HTR-8/SVneo (cell line): ENCODE measurements around the gene MSRB3.

Experiments
- DNase-seq: peaks from one replicate; pipeline ENCODE4 v3.0.0; 2011; ENCODE audit warnings: low spot score, mixed read lengths; ENCODE audit not compliant: insufficient read length
- FAIRE-seq: peaks from 2 replicates; lab custom pipeline; 2011; peaks lifted over from hg19 to GRCh38; lab: Jason Lieb, UNC

MSRB3 gene

DNA sequence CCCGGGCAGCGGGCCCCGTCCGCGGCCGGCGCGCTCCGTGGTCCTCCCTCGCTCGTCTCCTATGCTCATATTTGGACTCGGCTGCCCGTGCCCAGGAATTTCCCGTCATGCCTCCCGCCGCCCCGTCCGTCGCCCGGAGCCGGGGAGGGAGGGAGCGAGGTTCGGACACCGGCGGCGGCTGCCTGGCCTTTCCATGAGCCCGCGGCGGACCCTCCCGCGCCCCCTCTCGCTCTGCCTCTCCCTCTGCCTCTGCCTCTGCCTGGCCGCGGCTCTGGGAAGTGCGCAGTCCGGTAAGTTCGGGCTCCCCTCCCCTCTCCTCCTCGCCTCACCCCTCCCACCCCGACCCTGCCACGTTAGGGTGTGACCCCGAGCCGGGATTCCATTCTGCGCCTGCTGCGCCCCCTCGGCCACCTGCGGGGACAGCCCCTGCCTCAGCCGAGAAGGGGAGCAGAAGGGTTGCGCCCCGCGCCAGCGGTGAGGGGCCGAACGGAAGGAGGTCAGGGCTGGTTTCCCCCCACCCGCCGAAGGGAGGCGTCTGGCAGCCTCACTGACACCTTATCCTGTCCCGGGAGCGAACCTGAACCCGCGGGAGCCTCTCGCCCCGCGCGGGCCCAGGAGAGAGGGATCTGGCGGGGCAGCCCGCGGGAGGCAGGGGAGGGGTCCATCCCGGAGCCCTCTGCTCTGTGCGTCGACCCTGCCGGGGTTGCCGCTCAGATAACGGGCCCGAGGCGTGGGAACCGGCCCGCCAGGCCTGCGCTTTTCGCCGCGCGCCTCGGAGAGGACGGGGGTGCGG, at the start of gene MSRB3:
Gene MSRB3 (plus strand): TSS at position 108 of the 793 bp plus-strand sequence. CDS start 29,897 bp downstream, outside the sequence.
- FAIRE-seq (peak; percentile 33), DNase-seq (peak; percentile 78)

DNA sequence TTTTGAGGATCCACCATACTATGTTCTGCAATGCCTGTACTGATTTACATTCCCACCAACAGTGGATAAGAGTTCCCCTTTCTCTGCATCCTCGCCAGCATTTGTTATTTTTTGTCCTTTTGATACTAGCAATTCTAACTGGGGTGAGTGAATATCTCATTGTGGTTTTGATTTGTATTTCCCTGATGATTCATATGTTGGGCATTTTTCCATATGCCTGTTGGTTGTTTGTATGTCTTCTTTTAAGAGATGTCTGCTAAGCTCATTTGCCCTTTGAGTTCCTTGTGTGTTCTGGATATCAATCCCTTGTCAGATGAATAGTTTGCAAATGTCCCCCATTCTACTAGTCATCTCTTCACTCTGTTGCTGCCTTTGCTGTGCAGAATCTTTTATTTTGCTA, 49.0 kb upstream of the MSRB3 start:
- no peak for FAIRE-seq
- DNase-seq, result peak; percentile 11

DNA sequence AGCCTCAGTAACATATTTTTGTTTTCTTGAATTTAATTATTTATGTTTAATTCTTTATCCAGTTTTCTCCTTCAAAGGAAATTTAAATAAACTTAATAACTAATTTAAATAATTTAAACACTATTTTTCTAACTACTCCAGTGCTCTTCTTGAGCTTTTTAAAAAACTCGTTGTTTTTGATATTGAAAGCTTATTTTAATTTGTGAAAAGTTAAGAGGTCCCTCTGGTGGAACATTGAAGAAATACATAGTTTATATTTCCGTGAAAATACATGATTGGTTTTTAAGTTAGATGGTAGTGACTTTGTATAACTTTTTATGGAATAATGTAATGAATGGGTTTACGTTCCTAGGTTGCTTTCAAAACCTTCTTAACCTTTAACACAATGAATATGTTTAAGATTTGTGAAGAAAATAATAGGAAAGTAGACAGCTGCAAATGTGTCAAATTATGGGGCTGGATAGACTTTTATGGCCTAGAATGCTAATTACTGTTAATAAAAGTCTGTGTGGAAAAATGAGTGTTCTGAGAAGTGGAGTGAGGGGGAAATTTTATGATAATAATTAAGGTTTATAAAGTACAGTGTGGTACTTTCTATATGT, 45.9 kb upstream of the MSRB3 start:
- no peak for FAIRE-seq

DNA sequence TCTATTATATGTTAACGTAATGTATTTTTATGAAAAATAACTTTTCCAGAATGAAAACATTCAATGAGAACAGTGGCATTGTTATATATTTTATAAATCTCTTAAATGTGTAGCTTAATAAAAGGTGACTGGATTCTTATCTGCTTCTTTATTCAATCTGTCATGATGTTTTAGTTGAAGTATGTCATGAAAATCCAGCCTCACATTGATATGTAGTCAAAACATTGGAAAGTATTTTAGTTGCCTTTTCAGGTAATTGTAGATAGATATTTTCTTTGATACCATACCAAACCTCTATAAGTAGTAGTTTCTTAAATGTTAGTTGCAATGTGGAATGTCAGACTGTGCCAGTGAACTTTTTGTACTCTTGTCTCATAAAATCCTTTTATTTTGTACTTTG, 41.3 kb upstream of the MSRB3 start:
- no peak for FAIRE-seq
- DNase-seq, result no peak

More for the DNA sequence above, 45.9 kb upstream of the MSRB3 start:
- peak; percentile 9 for DNase-seq

DNA sequence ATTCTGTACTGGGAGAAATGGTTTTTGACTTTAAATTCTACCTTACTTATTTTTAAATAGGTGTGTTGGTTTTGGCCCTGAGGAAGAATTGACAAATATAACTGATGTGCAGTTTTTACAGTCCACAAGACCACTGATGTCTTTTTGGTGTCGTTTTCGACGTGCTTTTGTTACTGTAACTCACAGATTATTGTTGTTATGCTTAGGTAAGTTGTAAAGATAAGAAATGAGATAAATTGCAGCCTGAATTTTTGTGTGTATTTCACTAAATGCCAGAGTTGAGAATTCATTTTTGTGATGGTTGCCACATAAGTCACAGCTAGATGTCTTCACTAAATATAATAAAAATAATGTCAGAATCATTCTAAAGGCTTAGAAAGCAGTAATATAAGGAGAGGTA, 39.9 kb upstream of the MSRB3 start:
- FAIRE-seq (no peak), DNase-seq (no peak)

DNA sequence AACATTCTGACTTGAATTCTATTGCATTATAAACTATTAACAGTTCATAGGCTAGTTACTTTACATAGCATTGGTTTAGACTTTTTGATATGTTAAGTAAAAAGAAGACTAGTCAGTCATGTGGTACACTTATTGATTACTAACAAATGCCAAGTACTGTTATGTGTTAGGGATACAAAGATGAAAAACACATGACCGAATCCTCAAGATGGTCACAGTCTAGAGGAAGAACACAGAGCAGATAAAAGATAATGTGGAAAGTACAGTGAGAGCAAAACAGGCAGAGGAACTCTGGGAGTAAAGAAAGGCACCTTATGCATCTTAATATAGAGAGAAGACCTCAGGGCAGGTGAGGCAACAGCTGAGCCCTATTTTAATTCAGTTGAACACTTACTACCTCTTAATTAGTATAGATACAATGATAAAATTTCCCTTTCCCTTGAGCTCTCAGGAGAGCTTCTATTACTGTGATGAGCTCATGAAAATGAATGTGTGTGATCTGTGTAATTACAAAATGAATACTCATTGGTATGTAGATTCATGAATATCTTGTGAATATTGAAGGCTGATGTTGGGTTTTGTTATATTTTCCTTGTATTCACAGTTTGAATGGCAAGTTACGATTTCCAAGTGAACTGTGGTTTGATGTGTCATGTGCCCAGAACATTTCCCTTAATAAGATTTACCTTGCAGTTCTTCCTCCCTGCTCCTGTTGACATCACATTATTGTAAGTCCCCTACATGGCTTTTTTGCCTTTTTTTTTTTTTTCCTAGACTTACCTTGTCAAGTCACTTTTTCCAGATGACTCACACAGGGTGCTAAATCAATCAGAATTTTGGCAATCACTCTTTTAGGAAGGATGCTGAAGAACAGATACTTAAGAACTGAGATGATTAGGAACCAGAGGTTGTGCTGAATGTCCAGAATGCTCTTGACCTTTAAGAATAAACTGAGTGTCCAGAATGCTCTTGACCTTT, 29.5 kb upstream of the MSRB3 start:
- FAIRE-seq (no peak), DNase-seq (no peak)

DNA sequence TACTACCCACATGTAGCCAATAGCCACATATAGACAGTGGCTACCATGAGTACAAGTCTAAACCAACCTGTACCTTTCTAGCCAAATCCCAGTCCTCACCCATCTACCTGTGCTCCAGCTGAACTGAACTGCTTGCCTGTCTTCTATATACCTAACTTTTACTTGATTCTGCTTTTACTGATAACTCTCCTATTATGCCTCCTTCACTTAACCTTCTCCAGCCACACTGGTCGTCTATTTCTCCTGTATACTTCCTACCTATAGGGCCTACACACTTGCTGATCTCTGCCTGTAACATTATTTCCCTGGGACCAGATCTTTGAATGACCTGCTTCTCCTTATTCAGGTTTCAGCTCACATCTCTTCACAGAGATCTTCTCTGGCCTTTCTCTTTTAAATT, 26.0 kb upstream of the MSRB3 start:
- DNase-seq (no peak), FAIRE-seq (no peak)

DNA sequence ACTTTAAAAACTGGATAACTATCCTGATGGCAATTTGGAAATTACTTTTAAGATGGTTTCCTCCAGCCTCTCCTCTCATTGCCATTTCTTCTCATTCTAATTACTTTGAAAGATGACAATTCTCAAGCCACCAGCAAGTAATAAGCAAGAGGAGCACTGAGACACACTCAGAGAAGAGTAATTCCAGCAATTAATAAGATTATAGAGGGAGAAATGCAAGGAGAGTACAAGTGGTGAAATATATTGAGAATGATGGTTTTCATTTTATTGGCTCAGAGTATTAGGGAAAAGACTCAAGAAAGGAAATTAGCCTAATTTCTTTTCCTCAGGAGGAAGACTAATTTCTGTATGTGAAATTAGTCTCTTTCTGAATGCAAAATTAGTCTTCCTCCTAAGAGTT, 20.5 kb upstream of the MSRB3 start:
- FAIRE-seq (no peak), DNase-seq (no peak)

DNA sequence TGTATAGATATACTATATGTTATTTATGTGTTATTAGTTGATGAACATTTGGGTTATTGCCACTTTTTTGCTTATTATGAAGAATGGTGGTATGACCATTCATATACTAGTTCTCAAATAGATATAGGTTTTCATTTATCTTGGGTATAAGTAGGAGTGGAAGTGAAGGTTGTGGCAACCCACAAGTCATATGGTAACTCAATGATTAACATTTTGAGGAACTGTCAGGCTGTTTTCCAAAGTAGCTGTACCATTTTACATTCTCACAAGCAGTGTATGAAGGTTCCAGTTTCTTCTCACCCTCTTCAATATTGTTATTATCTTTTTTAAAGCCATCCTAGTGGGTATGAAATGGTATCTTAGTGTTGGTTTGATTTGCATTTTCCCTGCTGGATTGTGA, 19.0 kb upstream of the MSRB3 start:
- DNase-seq (no peak), FAIRE-seq (no peak)

DNA sequence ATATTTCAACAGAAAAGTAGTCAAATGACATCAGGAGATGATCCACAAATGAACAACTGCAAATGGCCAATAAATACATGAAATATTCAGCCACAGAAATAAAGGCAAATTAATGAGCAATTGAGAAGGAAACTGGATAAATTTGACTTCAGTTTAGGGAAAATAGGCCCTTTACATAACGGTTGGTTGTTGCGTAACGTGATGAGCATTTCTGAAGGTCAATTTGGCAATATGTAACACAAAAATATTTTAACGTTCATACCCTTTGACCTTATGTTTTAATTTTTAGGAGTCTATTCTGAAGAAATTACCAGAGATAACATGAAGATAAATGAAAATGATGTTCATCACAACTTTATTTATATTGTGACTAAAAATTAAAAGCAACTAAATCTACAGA, 14.7 kb upstream of the MSRB3 start:
- DNase-seq (no peak), FAIRE-seq (no peak)

DNA sequence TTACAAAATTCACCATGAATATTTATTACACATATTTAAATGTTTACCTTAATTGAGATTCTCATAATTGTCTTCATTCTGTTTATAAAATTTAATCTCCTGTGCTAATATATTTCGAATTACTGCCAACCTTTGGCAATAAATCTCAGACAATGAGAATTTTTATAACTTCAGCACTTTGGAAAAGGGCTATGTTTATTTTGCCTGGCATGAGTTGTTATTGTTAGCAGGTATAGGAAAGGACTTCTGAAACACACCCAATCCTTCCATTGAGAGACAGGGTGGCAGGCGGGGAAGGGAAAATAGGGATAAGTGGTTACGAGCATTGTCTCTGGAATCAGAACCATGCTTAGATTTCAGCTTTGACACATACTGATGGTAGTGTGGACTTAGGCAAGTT, 12.1 kb upstream of the MSRB3 start:
- FAIRE-seq, result no peak
- DNase-seq, result no peak

DNA sequence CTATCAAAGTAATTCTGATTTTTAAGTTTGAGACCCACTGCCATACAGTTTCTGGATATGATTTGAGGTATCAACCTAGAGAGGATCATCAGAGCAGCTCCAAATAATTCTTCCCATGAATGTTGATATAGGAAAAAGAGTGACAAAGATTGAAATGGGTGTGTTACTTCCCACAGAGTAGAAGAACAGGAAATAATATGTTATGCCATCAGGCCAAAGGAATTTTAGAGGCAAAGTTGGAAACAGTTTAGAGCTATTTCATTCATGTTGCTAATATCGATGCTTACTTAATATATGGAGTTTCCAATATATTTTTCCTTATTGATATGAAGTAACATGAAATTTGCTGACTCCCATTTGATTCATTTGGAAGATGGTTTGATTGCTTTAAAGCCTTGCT, 8.9 kb upstream of the MSRB3 start:
- no peak for DNase-seq
- no peak for FAIRE-seq

DNA sequence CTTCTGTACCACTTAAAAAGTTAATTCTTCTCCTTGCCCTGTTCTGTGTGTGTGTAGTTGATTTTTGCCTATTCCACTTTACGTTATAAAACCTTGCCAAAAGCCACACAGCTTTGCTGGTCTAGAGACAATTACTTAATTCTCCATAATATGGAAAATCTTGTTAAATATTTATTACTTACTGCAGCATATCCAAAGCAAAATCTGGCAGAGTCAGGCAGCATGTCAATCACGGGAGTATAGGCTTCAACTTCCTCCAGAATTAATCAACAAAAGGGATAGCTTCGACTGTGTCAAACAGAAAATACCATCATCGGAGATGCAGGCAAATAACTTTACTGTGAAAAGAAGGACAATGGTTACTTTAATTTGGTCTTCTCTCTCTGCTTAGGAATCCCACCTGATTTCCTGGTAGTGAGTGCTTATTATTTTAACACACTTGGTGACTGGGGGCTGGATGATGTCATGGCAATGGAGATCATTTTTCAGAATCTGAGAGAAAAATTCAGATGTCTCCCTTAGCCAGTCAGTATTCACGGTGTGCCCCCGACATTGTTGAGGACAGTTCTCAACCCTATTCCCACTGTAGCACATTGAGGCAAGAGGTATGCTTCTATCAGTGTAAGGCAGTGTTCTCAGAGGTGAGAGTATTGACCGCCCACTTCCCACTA, 3.7 kb upstream of the MSRB3 start:
- no peak for DNase-seq
- FAIRE-seq, result no peak

DNA sequence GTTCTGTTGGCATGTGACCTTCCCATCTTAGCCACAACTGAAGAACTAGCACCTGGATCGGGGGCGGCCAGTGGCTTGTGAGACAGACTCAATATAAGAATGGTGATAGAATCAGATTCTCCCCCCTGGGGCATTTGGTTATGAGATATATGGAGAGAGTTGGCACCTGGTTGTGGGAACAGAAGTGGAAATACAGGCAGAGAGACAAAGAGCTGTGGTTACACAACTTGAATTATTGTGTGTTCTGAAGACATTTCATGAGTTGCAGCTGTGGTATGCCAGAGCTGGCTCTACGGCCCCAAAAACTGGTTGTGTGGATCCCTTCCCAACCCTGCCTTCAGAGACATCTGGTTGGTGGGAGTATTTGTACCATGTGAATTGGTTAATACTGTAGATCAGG, 2.9 kb upstream of the MSRB3 start:
- DNase-seq, result no peak
- FAIRE-seq, result no peak

DNA sequence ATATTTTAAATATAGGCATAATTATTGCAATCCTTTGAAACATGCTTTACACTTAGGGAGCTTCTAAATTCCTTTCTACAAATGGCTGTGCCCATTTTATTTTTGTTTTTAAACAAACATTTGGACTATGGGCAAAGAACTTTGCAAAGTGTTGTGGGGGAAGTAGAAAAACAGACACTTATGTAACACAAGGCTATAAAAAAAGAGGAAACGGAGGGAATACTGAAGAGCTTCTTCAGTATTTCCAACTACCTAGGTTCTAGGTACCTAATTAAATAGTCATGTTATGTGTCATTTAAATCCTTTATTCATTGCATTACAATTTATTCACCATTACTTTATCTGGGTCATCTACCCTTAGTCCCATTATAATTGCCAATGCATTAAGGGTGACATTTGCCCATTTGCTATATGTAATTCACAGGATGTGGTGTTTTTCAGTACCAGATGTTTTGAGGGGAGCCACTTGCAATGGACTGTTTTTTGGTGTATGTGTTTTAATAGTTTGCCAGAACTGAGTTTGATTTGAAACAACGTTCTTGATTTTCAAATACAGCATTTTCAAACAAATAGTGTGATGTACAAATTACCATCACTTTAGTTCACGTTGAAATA, 1.5 kb upstream of the MSRB3 start:
- DNase-seq (no peak), FAIRE-seq (no peak)

DNA sequence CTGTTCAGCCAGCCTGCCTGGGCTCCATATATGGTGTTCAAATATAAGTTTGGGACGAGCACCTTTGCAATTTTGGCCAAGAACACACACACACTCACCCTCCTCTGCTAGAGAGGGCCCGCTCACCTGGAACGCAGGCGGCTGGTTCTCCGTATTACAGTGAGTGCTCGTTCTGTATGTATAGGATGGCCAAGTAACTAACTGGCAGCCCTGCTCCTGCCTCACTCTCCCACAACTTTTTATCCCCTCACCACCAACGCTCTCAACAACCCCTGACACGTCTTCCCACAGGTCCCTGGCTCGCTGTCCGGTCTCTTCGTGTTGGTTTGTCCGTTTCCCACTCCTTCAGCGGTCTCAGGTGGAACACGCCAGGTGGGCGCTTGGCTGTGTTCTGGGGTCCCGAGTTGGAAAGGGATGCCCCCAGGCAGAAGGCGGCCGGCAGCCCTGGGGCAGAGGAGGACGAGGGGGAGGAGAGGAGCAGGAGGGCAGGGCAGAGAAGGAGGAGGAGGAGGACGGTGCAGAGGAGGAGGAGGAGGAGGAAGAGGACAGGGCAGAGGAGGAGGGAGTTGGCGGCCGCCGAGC, 398 bp upstream of the MSRB3 start:
- DNase-seq (no peak), FAIRE-seq (no peak)

DNA sequence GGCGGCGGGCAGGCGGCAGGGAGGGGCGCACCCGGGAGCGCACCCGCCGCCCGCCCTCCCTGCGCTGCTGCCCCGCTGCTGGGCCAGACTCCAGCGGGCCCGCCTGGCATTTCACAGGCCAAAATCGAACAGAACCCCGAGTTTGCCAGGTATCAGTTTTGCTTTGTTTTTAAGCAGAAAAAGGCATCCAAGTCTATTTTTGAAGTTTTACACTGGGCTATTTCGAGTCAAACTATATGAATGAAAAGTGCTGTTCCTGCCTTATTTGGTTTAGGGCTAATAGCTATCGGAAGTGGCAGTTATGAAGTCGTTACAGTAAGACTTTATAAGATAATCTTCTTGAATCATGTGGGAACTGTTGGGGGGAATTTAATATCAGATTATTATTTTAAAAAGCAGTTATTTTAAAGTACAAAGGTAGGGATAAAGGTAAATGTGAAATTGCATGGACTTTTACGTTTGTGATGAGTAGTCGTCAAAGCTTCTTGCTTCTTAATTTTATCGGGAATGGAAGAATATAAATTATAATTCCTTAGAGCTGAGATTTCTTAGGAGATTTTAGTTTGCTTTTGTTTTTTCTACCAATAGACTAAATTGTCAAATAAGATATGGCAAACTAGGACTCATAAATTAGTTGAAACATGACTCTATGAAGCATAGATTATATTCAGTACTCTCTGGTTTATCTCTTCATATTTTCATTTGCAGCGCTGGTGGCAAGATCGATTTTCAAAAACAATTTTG, 1.1 kb downstream of the MSRB3 start:
- peak; percentile 33 for DNase-seq
- FAIRE-seq, result peak; percentile 49

DNA sequence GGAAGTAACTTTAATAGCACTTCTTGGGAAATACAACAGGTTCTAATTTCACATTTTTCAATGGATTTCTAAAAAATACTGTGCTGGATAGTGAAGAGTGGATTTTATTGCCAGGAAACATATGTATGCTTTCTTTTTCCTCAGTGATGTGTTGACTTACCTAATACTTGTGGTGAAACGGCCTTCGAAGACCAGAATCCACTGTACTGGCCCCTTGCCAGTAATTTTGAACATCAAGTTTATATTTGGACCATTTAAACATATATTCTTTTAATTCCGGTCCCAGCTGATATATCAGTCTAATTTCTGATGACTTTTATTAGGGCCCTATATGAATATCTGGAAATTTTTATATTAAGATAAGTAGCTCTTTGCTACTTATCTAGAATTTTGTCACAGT, 1.8 kb downstream of the MSRB3 start:
- FAIRE-seq, result no peak
- no peak for DNase-seq

DNA sequence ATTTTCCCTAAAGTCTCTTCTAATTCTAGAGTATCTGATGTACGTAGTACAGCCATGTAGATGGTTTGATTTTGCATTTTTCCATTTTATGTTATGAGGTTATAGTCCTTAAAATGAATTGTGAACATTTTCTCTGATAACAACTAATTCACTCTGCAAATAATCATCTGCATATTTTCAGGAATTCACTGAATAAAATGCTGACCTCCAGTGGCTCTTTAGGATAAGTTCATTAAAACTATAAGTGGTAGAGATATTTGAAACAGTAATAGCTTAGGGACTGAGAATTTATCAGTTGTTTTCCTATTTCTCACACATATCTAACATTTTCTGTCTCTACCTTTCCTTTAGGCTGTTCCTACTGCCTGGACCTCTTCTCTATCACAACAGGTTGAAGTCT, 4.4 kb downstream of the MSRB3 start:
- FAIRE-seq, result no peak
- no peak for DNase-seq
